GM06990 (cell line): ENCODE results near the gene LCN2.

Experiments
- DNase-seq: peaks from one replicate; pipeline ENCODE4 v3.0.0-alpha.2; 2011; ENCODE audit not compliant: insufficient read length; ENCODE audit errors: extremely low read depth
- H3K27me3 ChIP-seq: replicated peaks from 2 replicates; pipeline ENCODE4 v1.6.0; 2011; ENCODE audit warnings: low read length; ENCODE audit not compliant: control insufficient read depth, insufficient read depth
- H3K36me3 ChIP-seq: 2 replicates; pipeline ENCODE4 v1.5.1; 2011; ENCODE audit warnings: low read length; ENCODE audit not compliant: control insufficient read depth, insufficient read depth
- H3K4me3 ChIP-seq: replicated peaks from 2 replicates; pipeline ENCODE4 v1.5.1; 2011; ENCODE audit warnings: low read depth, mild to moderate bottlenecking, control low read depth, low read length
- CTCF ChIP-seq: IDR thresholded peaks from 2 replicates; pipeline ENCODE4 v1.5.1; 2011; ENCODE audit warnings: low read length, control low read depth, mild to moderate bottlenecking, inconsistent platforms; ENCODE audit not compliant: insufficient read depth, poor library complexity, severe bottlenecking

Gene LCN2

GRCh38 chr9:128102196-128102595 is 47.1 kb upstream of the LCN2 start:
- Histone ChIP-seq H3K4me3 (no peak overlapping the region), H3K36me3 (peaks cover 44% of the 10 kb centered on the region), H3K27me3 (no peaks in the 10 kb centered on the region)
- DNase-seq = no peak
- no peak for TF ChIP-seq CTCF

GRCh38 chr9:128102861-128103588 is 46.2 kb upstream of the LCN2 start:
- DNase-seq = no peak
- no peak overlapping the region for H3K4me3 ChIP-seq

GRCh38 chr9:128103589-128103962 is 45.7 kb upstream of the LCN2 start:
- Histone ChIP-seq H3K27me3 (no peaks in the 10 kb centered on the region), H3K4me3 (no peak overlapping the region), H3K36me3 (peaks cover 52% of the 10 kb centered on the region)
- peak; percentile 33 for TF ChIP-seq CTCF
- no peak for DNase-seq

More at GRCh38 chr9:128102861-128103588, 46.2 kb upstream of the LCN2 start:
- TF ChIP-seq CTCF = no peak
- Histone ChIP-seq H3K27me3 (no peaks in the 10 kb centered on the region), H3K36me3 (peaks cover 50% of the 10 kb centered on the region)

- TF ChIP-seq CTCF = no peak
- Histone ChIP-seq H3K4me3 (no peak overlapping the region), H3K27me3 (no peaks in the 10 kb centered on the region), H3K36me3 (peaks cover 51% of the 10 kb centered on the region)
- DNase-seq = no peak
Measured at GRCh38 chr9:128104171-128104618, 45.1 kb upstream of the LCN2 start.

- Histone ChIP-seq H3K36me3 (peaks cover 52% of the 10 kb centered on the region), H3K27me3 (no peaks in the 10 kb centered on the region), H3K4me3 (no peak overlapping the region)
- DNase-seq = no peak
- no peak for TF ChIP-seq CTCF
Measured at GRCh38 chr9:128105538-128106175, 43.6 kb upstream of the LCN2 start.
